Hepatocyte (in vitro differentiated cells): ENCODE measurements around the gene MRPL39. TPM values are rescaled to one million over a fixed set of nuclear protein-coding genes. Genes with fewer than 3 reads are reported as not detected.

Experiments
- DNase-seq: peaks from one replicate; pipeline ENCODE4 v3.0.0-alpha.2; 2016; ENCODE audit warnings: low spot score
- H2AFZ ChIP-seq: fragments of 200-600 bp; sonication (generic); 2 replicates; pipeline ENCODE4 v1.6.0; 2016; ENCODE audit warnings: antibody characterized with exemption, mild to moderate bottlenecking
- H3K27ac ChIP-seq: fragments of 200-600 bp; sonication (generic); 2 replicates; pipeline ENCODE4 v1.5.1; 2016; ENCODE audit warnings: mild to moderate bottlenecking
- H3K27me3 ChIP-seq: fragments of 200-600 bp; sonication (generic); 2 replicates; pipeline ENCODE4 v1.6.1; 2016
- H3K36me3 ChIP-seq: fragments of 200-600 bp; sonication (generic); replicated peaks from 2 replicates; pipeline ENCODE4 v1.5.1; 2016; ENCODE audit warnings: low read depth; ENCODE audit not compliant: insufficient read depth
- H3K4me1 ChIP-seq: fragments of 200-600 bp; sonication (generic); 2 replicates; pipeline ENCODE4 v1.5.1; 2016; ENCODE audit warnings: mild to moderate bottlenecking, moderate library complexity; ENCODE audit not compliant: insufficient read depth
- H3K4me2 ChIP-seq: fragments of 200-600 bp; sonication (generic); 2 replicates; pipeline ENCODE4 v1.6.0; 2016
- H3K4me3 ChIP-seq: fragments of 200-600 bp; sonication (generic); 2 replicates; pipeline ENCODE4 v1.5.1; 2016; ENCODE audit warnings: mild to moderate bottlenecking
- H3K79me2 ChIP-seq: fragments of 200-600 bp; sonication (generic); 2 replicates; pipeline ENCODE4 v1.6.0; 2017; ENCODE audit warnings: mild to moderate bottlenecking
- H3K9me2 ChIP-seq: fragments of 200-600 bp; sonication (generic); replicated peaks from 2 replicates; pipeline ENCODE4 v1.6.0; 2017; ENCODE audit warnings: mild to moderate bottlenecking; ENCODE audit not compliant: insufficient read depth
- H3K9me3 ChIP-seq: fragments of 200-600 bp; sonication (generic); 2 replicates; pipeline ENCODE4 v1.5.1; 2016; ENCODE audit warnings: low read depth, mild to moderate bottlenecking
- H4K20me1 ChIP-seq: fragments of 200-600 bp; sonication (generic); 2 replicates; pipeline ENCODE4 v1.6.0; 2016; ENCODE audit warnings: mild to moderate bottlenecking; ENCODE audit not compliant: insufficient read depth, poor library complexity, severe bottlenecking
- EZH2 ChIP-seq: fragments of 200-600 bp; sonication (generic); IDR thresholded peaks from 2 replicates; pipeline ENCODE4 v1.6.1; 2016; ENCODE audit warnings: antibody characterized with exemption, mild to moderate bottlenecking, borderline replicate concordance
- EZH2phosphoT487 ChIP-seq: fragments of 200-600 bp; sonication (generic); IDR thresholded peaks from one replicate; pipeline ENCODE4 v1.6.1; 2018; ENCODE audit warnings: antibody characterized with exemption, mild to moderate bottlenecking, low read depth, moderate library complexity; ENCODE audit not compliant: unreplicated experiment, severe bottlenecking
- WGBS: methylation state at CpG from one replicate; pipeline ENCODE4 v1.1.6; 2016; ENCODE audit warnings: low lambda C conversion rate; ENCODE audit errors: missing lambda C conversion rate; 5-methylcytosine and 5-hydroxymethylcytosine counted together
- polyA plus RNA-seq: library from polyadenylated mRNA; unstranded; fragments of >200 nt; fragmentation: Nextera tagmentation; extraction: Ambion mirVana; gene quantifications from 2 replicates; pipeline ENCODE4 v1.2.1, GENCODE V29; 2016
- total RNA-seq: library from RNA; depleted of rRNA; stranded (reverse); fragments of >200 nt; gene quantifications from 2 replicates; pipeline ENCODE4 v1.2.3, GENCODE V29; 2014
- TF ChIP-seq, protein P1 (sequence below): fragments of 200-600 bp; sonication (generic); IDR thresholded peaks from 2 replicates; pipeline ENCODE4 v1.5.1; 2016; ENCODE audit warnings: antibody characterized with exemption, mild to moderate bottlenecking; ENCODE audit not compliant: poor library complexity

The MRPL39 gene
- total and polyA plus RNA-seq, 2 experiments from 2014 or later, result 27.4 to 43.0 TPM

DNA sequence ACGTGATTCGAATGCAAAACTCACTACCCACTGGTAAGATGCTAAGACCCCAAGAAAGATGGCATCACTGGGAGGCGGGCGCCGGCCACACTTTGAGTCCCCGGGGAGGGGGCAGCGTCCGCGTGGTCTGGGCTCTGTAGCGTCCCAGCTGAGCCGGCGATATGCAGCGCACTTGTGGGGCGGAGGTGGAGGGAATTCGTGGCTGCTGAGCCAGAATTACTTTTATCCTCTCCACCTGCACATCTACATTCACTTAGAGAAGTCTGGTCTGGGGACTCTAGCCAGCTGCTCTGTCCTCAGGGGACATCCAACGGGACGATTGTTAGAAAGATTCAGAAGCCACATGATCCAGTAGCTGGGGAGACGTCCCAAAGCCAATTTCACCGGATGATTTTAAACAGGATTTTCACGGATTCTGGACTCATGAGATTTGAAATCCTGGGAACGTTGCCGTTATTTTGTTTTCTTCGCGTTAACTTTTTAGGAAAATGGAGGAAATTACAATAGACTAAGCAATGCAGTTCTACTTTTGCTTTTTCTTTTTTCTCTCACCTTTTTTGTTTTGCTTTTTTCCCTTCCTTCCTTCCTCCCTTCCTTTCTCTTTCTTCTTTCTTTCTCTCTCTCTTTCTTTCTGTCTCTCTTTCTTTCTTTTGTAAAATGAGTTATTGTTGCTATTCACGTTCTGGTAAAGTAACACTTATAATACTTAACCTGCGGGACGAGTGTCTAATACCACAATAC is 33.1 kb upstream of the MRPL39 start:
- H4K20me1 ChIP-seq, result no peaks in the 10 kb centered on the region
- H3K9me3 ChIP-seq, result no peaks in the 10 kb centered on the region
- DNase-seq, result peak; percentile 22
- 13% methylated on average over 27 of the region's 27 CpGs for WGBS
- H3K4me3 ChIP-seq, result peak overlapping the region; percentile 51
- H3K4me2 ChIP-seq, result peak overlapping the region; percentile 98
- no peak for TF ChIP-seq EZH2
- TF ChIP-seq, protein P1, sequence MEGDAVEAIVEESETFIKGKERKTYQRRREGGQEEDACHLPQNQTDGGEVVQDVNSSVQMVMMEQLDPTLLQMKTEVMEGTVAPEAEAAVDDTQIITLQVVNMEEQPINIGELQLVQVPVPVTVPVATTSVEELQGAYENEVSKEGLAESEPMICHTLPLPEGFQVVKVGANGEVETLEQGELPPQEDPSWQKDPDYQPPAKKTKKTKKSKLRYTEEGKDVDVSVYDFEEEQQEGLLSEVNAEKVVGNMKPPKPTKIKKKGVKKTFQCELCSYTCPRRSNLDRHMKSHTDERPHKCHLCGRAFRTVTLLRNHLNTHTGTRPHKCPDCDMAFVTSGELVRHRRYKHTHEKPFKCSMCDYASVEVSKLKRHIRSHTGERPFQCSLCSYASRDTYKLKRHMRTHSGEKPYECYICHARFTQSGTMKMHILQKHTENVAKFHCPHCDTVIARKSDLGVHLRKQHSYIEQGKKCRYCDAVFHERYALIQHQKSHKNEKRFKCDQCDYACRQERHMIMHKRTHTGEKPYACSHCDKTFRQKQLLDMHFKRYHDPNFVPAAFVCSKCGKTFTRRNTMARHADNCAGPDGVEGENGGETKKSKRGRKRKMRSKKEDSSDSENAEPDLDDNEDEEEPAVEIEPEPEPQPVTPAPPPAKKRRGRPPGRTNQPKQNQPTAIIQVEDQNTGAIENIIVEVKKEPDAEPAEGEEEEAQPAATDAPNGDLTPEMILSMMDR, result no peak
- TF ChIP-seq EZH2phosphoT487, result no peak
- no peaks in the 10 kb centered on the region for H3K79me2 ChIP-seq
- no peak overlapping the region for H3K27ac ChIP-seq
- H3K36me3 ChIP-seq, result no peaks in the 10 kb centered on the region
- peaks cover 6% of the 10 kb centered on the region for H3K4me1 ChIP-seq
- no peaks in the 10 kb centered on the region for H3K9me2 ChIP-seq
- H2AFZ ChIP-seq, result peak overlapping the region; percentile 95
- peaks cover 48% of the 10 kb centered on the region for H3K27me3 ChIP-seq

DNA sequence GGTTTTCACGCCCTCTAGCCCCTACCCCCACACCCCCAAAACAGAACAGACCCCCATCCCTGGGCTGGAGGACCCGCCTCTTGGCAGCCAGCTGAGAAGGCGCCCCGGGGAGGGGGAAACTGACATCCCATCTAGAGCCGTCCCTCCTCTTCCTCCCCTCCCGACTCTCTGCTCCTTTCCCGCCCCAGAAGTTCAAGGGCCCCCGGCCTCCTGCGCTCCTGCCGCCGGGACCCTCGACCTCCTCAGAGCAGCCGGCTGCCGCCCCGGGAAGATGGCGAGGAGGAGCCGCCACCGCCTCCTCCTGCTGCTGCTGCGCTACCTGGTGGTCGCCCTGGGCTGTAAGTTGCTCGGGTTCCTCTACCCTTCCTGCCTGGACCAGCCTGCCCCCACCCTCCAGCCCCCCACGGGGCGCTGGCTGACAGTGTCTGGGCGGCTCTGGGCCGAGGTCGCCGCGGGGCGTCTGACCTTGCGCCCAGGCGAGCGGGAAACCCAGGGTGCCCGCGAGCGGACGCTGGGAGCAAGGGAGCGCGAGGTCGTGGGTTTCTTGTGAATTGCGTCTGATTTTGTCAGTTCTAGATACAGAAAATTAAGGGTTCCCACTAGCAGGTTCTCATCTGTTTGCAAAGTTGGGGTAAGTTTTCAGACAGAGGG is 32.4 kb upstream of the MRPL39 start:
- Histone ChIP-seq H3K27me3 (peaks cover 48% of the 10 kb centered on the region), H3K9me2 (no peaks in the 10 kb centered on the region), H3K9me3 (no peaks in the 10 kb centered on the region), H3K79me2 (no peaks in the 10 kb centered on the region), H3K4me1 (peaks cover 6% of the 10 kb centered on the region), H2AFZ (peak overlapping the region; percentile 95), H4K20me1 (no peaks in the 10 kb centered on the region), H3K27ac (peak overlapping the region; percentile 56), H3K4me3 (peak overlapping the region; percentile 51), H3K36me3 (no peaks in the 10 kb centered on the region), H3K4me2 (peak overlapping the region; percentile 98)
- TF ChIP-seq, protein P1, result peak; percentile 55
- no peak for TF ChIP-seq EZH2
- 2% methylated on average over 26 of the region's 40 CpGs for WGBS
- peak; percentile 48 for DNase-seq

DNA sequence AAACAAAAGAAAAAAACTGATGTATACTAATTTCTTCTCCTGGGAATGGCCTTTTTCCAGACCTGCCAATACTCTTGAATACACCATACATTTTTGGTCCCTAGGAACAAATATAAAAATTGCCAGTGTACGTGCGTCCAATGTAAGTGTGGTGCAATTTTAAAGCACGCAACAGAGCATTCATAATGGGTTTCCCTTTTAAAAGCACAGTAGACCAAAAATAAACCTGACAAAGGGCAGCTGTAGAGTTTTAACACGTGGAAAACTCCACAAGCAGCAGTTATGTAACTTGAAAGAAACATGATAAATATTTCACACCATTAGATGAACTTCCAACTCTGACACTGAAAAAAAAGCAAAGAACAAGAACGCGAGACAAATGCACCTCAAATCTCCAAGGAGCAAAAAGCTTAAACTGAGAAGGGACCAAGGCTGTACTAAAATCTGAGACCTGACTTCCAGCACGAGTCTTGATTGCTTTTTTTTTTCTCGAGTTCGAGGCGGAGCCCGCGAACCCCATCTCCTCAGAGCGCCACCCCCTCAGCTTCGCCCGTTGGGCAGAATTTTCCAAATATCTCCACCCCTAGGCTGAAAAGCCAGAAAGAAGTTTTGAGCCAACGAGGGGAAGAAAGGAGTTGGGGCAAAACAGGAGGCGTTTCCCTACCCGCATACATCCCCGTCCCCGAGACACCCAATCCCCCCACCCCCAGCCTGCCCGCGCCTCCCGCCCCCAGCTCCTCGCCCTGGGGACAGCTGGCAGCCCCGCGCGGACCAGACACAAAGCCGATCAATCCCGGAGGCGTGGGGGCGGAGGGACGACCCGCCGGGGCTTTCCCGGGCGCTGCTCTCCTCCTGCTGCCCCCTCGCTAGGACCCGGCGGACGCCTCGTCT is 31.6 kb upstream of the MRPL39 start, which contains the start of gene JAM2:
Gene JAM2, plus strand, starts transcription at position 599 of the 891 bp plus-strand sequence. CDS start 564 bp downstream, outside the sequence.
- no peaks in the 10 kb centered on the region for H3K9me2 ChIP-seq
- H3K4me1 ChIP-seq, result peaks cover 6% of the 10 kb centered on the region
- H3K9me3 ChIP-seq, result no peaks in the 10 kb centered on the region
- H3K36me3 ChIP-seq, result no peaks in the 10 kb centered on the region
- 4% methylated on average over 27 of the region's 41 CpGs for WGBS
- no peaks in the 10 kb centered on the region for H4K20me1 ChIP-seq
- DNase-seq, result peak; percentile 52
- H3K27me3 ChIP-seq, result peaks cover 48% of the 10 kb centered on the region
- no peak for TF ChIP-seq EZH2phosphoT487
- TF ChIP-seq EZH2, result no peak
- TF ChIP-seq, protein P1, result no peak
- no peaks in the 10 kb centered on the region for H3K79me2 ChIP-seq
- H2AFZ ChIP-seq, result peak within 1 kb of the TSS; percentile 95
- H3K27ac ChIP-seq, result peak within 1 kb of the TSS; percentile 56
- H3K4me2 ChIP-seq, result peak within 1 kb of the TSS; percentile 98
- H3K4me3 ChIP-seq, result peak within 1 kb of the TSS; percentile 51
